Fibroblast of skin of right quadriceps (primary cell): ENCODE data around the gene RHOC.
"Not testable (repeated sequence)": the region's sequence is repeated elsewhere in the genome, so short reads cannot be mapped to it uniquely, and the experiment has no call there.

Source experiments
- DNase-seq: peaks from one replicate; pipeline ENCODE4 v3.0.0-alpha.2; 2013

RHOC gene

DNA sequence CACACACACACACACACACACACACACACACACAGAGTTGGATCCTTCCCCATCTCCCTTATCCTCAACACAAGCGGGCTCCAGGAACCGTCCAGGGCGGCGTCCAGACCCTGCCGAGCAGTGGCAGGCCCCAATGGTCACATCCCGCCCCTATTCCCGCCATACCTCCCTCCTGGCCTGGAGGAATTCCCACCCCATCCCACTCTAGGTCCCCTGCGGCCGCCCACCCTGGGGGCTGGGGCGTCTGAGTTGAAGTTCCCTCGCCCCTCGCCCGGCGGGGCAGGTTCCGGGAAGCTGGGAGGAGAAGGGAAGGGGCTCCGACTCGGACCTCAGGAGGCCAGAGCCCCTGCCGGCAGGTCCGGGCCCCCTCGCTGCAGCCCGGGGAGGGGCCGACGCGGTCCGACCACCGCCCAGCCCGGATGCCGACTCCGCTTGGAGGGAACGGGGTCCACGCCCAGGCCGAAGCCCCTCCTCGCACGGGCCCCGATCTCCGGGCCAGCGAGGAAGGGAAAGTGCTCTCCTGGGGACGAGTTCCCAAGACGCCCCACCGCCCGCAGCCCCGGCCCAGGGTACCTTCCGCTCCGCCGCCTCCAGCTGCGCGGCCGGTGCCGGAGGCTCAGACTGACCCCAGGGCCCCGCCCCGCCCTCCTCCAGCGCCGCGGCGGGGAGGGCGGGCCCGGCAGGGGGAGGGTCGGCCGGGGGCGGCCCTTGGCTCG, at the start of gene RHOC:
Gene RHOC (minus strand): TSS at position 623 of the 716 bp plus-strand sequence. CDS start 3,328 bp downstream, outside the sequence.
- DNase-seq: no peak

DNA sequence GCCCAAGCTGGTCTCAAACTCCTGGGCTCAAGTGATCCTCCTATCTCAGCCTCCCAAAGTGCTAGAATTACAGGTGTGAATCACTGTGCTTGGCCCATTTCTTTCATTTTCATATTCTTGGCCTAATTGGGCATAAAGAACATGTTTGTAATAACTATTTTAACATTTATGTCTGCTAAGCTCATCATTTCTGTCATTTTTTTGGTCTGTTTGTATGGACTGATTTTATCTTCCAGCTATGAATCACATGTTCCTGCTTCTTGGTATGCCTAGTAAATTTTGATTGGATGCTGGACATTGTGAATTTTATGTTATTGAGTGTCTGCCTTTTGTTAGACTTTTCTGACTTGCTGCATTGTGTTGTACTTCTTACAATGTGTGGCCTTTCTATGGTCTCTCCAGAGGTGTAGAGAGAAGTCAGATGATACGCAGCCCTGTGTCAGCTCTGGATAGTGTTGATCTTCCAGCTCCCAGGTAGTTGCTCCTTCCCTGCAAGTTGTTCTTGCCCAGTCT, 47.2 kb upstream of the RHOC start:
- no peak for DNase-seq

GRCh38 chr1:112748396-112748795, 41.5 kb upstream of the RHOC start:
- DNase-seq: no peak

GRCh38 chr1:112744009-112744578, 37.2 kb upstream of the RHOC start:
- peak; percentile 46 for DNase-seq

- no peak for DNase-seq
These were observed 36.5 kb upstream of the RHOC start for GRCh38 chr1:112743174-112744008.

- no peak for DNase-seq
These were observed 30.6 kb upstream of the RHOC start for GRCh38 chr1:112737573-112737972.

GRCh38 chr1:112735752-112736151, 28.8 kb upstream of the RHOC start:
- DNase-seq: peak; percentile 86

GRCh38 chr1:112731451-112731850, 24.5 kb upstream of the RHOC start:
- no peak for DNase-seq

DNA sequence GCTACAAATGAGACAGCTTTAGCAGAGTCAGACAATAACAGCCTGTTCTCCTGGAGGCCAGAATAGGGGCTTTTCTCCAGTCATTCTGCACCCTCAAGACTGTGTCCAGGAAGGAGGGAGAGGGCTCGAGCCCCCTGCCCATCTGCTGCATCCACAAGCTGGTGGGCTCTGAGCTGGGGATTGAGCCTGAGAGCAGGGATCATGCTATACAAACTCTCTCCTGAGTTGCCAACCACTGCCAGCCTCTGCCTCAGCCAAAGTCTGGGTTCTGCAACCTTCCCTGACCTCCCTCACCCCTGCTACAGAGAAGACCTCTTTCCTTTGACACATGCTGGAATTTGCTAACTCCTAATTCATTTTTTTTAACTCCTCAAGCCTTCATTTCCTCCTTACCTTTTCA, 23.0 kb upstream of the RHOC start:
- DNase-seq: no peak

DNA sequence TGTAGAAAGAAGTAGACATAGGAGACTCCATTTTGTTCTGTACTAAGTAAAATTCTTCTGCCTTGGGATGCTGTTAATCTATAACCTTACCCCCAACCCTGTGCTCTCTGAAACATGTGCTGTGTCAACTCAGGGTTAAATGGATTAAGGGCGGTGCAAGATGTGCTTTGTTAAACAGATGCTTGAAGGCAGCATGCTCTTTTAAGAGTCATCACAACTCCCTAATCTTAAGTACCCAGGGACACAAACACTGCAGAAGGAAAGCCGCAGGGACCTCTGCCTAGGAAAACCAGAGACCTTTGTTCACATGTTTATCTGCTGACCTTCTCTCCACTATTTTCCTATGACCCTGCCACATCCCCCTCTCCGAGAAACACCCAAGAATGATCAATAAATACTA, 22.1 kb upstream of the RHOC start:
- not testable (repeated sequence) for DNase-seq

DNA sequence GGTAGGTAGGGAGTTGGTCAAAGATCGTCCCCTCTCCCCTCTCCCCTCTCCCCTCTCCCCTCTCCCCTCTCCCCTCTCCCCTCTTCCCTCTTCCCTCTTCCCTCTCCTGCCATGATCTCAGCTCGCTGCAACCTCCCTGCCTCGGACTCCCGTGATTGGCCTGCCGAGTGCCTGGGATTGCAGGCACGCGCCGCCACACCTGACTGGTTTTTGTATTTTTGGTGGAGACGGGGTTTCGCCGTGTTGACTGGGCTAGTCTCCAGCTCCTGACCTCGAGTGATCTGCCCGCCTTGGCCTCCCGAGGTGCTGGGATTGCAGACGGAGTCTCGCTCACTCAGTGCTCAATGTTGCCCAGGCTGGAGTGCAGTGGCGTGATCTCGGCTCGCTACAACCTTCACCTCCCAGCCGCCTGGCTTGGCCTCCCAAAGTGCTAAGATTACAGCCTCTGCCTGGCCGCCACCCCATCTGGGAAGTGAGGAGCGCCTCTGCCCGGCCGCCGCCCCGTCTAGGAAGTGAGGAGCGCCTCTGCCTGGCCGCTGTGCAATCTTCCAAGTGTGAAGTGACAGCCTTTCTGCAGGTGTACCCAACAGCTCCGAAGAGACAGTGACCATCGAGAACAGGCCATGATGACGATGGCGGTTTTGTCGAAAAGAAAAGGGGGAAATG, 21.5 kb upstream of the RHOC start:
- DNase-seq: not testable (repeated sequence)

DNA sequence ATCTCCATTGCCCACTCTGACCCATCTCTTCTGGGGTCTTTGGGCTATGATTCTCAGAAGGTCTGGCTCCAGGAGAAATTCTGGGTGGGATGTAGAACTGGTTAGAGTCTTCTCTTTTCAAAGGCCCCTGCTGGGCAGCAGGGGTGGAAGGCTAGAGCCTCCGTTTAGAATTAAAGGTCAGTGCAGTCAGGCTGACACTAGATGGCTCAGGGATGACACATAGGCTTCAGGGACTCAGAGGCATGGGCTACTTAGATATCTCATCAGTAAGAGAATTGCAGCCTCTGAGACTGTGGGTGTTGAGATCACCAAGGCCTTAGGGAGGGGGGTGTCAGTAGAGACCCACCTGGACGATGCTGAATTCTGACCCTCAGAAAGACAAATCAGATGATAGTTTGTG, 20.8 kb upstream of the RHOC start:
- no peak for DNase-seq

GRCh38 chr1:112724240-112724639, 17.3 kb upstream of the RHOC start:
- DNase-seq: not testable (repeated sequence)

- no peak for DNase-seq
These were observed 16.5 kb upstream of the RHOC start for GRCh38 chr1:112723511-112723839.

- peak; percentile 60 for DNase-seq
These were observed 15.9 kb upstream of the RHOC start for GRCh38 chr1:112722601-112723510.

GRCh38 chr1:112721966-112722524, 15.1 kb upstream of the RHOC start:
- DNase-seq: no peak

GRCh38 chr1:112721294-112721693, 14.4 kb upstream of the RHOC start:
- not testable (repeated sequence) for DNase-seq

GRCh38 chr1:112720800-112721199, 13.9 kb upstream of the RHOC start:
- DNase-seq: no peak

DNA sequence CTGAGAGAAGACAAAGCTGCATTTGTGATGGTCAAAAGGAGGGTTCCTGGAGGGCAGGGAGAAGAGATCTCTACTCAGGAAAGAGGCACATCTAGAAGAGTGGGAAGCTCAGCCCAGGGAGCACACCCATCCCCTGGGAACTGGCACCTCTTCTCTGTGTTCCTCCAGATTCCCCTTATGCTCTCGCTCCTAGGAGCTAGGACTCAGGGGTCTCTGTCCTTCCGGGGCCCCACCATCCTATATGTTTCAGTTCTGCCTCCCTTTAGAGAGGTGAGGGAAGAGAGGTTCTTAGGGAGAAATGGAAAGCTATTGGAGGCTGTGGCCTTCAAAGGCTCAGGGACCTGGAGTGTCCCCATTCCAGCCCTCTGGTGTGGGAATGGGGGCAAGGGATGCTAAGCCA, 12.8 kb upstream of the RHOC start:
- no peak for DNase-seq

GRCh38 chr1:112718691-112719418, 11.9 kb upstream of the RHOC start:
- peak; percentile 54 for DNase-seq

DNA sequence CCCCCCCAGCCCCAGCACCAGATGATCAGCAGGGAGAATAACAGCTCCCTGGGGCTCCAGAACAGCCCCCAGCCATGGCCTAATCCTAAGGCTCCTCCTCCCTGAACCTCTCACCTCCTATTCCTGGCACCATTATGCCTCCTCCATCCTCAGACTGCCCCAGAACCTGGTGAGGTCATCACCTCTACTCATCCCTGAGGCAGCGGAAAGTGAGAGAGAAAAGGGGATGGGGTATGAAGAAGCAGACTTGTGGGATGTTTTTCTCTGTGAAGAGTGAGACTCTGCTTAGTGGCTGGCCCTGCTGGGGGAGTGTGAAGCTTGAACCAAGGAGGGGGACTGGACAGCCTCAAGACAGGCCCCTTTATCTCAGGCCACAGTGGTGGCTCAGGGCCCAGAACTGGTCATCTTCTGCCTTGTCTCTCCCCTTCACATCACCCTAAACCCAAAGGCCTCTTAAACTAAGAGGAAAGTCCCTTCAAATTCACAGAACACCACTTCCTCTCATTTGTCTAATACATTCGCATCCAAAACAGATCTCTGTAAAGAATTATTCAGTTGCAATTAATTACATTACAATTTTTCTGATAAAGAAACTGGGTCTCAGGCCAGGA, 10.4 kb upstream of the RHOC start:
- no peak for DNase-seq
